ENCODE results near the gene TMA7B. TPM values are rescaled to one million over a fixed set of nuclear protein-coding genes. Genes with fewer than 3 reads are reported as not detected.

TMA7B gene
- total RNA-seq, 2 donors from 2014 or later = 4.6 TPM; not detected in 1

DNA sequence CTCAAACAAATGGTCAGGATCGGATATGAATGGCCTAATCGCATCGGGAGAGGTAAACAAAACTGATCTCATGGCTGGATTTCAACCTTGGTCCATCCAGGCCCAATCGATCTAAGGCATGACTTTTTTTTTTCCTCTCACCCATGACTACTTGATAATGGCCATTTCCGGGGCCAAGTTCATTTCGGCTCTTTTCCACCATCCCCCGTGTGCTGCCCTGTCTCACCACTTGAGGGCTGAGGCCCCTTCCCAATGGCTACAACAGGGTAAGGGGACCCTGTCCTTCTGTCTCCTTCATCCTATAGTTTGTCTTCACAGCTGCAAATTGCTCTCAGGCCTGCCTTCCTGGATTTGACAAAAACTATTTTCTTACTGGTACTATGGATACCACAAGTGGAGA, 32.7 kb upstream of the TMA7B start:
- Histone ChIP-seq H3K4me3 (no peak overlapping the region), H3K27ac (no peak overlapping the region), H3K27me3 (replicated peaks; ENCODE audit: insufficient read depth) (no peaks in the 10 kb centered on the region), H3K9me3 (no peaks in the 10 kb centered on the region), H3K4me1 (ENCODE audit: control insufficient read depth in 1 of 2, low read depth in 2 of 2) (no peaks in the 10 kb centered on the region), H3K36me3 (no peaks in the 10 kb centered on the region)
- no peak for ATAC-seq (ENCODE audit: insufficient number of reproducible peaks, low FRiP score, low read depth)
- TF ChIP-seq, protein P1, sequence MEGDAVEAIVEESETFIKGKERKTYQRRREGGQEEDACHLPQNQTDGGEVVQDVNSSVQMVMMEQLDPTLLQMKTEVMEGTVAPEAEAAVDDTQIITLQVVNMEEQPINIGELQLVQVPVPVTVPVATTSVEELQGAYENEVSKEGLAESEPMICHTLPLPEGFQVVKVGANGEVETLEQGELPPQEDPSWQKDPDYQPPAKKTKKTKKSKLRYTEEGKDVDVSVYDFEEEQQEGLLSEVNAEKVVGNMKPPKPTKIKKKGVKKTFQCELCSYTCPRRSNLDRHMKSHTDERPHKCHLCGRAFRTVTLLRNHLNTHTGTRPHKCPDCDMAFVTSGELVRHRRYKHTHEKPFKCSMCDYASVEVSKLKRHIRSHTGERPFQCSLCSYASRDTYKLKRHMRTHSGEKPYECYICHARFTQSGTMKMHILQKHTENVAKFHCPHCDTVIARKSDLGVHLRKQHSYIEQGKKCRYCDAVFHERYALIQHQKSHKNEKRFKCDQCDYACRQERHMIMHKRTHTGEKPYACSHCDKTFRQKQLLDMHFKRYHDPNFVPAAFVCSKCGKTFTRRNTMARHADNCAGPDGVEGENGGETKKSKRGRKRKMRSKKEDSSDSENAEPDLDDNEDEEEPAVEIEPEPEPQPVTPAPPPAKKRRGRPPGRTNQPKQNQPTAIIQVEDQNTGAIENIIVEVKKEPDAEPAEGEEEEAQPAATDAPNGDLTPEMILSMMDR (IDR thresholded peaks at IDR 0.05) = no peak
- DNase-seq (ENCODE audit: low spot score) = no peak

DNA sequence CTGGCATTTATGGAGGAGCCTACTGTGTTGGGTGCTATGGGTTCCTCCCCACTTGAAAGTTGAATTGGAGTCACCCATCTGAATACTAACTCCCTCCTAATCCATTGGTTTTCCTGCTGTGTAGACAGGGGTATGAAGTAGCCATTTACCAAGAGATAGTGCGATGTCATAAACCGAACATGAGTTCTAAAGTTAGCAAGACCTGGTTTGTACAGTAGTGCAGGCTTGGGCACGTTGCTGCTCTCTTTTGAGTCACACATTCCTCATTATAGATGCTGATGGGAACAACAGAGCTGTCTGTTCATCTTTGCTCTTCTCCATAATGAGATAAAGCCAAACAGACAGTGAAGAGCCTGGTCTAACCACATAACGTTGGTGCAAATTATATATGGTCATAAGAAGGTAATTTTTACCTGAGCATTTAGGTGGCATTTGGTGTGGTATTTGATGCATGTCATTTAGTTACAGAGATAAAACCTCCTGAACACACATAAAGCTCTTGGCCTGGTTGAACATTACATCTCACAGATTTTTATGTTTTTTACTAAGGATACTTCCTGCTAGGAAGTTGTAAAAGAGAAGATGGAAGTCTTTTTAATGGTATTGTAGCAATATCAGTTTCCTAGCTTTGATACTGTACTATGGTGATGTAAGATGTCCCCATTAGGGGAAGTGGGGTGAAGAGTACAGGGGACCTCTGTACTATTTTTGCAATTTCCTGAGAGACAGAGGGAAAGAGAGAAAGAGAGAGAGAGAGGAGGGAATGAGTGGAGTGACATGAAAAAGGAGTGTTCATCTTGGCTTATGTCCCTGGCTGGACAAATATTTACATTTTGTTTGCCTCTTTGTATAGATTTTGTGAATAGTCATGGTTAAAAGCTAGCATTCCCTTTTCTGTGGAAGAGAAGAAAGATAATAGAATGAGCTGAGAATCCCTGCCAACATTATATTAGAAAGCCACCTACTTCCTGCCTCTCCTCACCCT, 31.4 kb upstream of the TMA7B start:
- TF ChIP-seq, protein P1 (IDR thresholded peaks at IDR 0.05) = no peak
- Histone ChIP-seq H3K4me1 (ENCODE audit: control insufficient read depth in 1 of 2, low read depth in 2 of 2) (no peaks in the 10 kb centered on the region), H3K9me3 (no peaks in the 10 kb centered on the region), H3K27me3 (replicated peaks; ENCODE audit: insufficient read depth) (no peaks in the 10 kb centered on the region), H3K27ac (no peak overlapping the region), H3K4me3 (no peak overlapping the region), H3K36me3 (no peaks in the 10 kb centered on the region)
- no peak for DNase-seq (ENCODE audit: low spot score)
- no peak for ATAC-seq (ENCODE audit: insufficient number of reproducible peaks, low FRiP score, low read depth)

DNA sequence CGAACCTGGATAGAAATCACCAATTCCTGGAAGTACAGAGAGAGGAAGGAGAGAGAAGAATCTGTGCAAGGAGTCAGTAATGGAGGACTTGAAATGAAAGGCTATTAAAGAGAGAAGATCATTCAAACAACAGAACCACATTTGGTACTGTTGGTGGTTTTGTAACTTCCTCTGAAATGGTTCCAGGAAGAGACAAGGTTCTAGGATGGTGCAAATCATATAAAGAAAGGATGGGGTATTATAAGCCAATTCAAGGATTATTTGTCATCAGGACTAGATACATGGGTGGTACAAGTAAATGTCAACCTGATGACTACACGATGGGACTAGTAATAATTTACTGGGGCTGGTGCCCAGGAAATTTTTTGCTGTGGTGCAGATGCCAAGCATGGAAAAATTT, 28.9 kb upstream of the TMA7B start:
- Histone ChIP-seq H3K36me3 (no peaks in the 10 kb centered on the region), H3K4me1 (ENCODE audit: control insufficient read depth in 1 of 2, low read depth in 2 of 2) (no peaks in the 10 kb centered on the region), H3K9me3 (no peaks in the 10 kb centered on the region), H3K4me3 (no peak overlapping the region), H3K27ac (no peak overlapping the region), H3K27me3 (replicated peaks; ENCODE audit: insufficient read depth) (no peaks in the 10 kb centered on the region)
- TF ChIP-seq, protein P1 (IDR thresholded peaks at IDR 0.05) = no peak
- ATAC-seq (ENCODE audit: insufficient number of reproducible peaks, low FRiP score, low read depth) (no peak), DNase-seq (ENCODE audit: low spot score) (no peak)

DNA sequence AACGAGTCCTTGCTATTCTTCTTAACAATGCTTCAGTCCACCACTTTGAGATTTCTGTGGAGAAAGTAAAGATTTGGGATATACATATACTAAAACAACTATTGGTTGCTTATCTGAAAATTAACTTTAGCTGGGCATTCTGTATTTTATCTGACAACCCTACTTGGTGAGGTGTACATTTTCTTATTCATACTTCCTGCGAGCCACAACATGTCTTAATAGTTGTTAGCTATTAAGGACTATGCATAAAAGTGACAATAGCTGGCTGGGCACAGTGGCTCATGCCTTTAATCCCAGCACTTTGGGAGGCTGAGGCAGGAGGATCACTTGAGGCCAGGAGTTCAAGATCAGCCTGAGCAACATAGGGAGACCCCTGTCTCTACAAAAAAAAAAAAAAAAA, 28.0 kb upstream of the TMA7B start:
- H3K36me3 ChIP-seq = no peaks in the 10 kb centered on the region
- TF ChIP-seq, protein P1 (IDR thresholded peaks at IDR 0.05) = no peak
- no peaks in the 10 kb centered on the region for H3K27me3 ChIP-seq (replicated peaks; ENCODE audit: insufficient read depth)
- no peak overlapping the region for H3K4me3 ChIP-seq
- no peaks in the 10 kb centered on the region for H3K9me3 ChIP-seq
- H3K27ac ChIP-seq = no peak overlapping the region
- ATAC-seq (ENCODE audit: insufficient number of reproducible peaks, low FRiP score, low read depth) (no peak), DNase-seq (ENCODE audit: low spot score) (no peak)
- no peaks in the 10 kb centered on the region for H3K4me1 ChIP-seq (ENCODE audit: control insufficient read depth in 1 of 2, low read depth in 2 of 2)

DNA sequence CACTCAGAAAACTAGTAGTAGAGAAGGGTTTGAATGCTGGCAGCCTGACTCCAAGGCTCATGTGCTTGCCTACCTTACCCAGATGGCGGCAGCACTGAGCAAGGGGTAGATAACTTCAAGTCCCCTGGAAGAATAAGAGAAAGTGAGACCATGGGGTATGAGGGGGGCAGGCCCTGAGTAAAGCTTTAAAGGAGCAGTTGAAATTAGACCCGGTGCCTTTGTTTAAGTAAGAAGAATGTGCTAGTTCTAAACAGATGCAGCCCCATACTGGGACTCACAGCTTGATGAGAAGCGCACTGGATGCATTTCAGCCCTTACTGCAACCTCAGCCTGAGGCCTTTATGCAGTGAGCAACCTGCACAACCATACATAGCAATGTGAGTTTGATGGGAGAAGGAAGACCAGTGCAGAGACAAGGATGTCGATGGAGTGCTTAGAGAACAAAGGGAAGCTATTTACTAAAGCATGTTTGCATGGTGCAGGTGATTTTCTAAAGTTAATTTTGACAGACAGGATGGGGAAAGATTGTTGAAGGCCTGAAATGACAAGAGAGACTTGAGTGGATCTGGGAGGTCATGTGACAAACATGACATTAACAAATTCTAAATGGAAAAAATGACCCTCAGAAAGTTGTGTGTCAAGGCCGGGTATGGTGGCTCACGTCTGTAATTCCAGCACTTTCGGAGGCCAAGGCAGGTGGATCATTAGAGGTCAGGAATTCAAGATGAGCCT, 27.1 kb upstream of the TMA7B start:
- no peaks in the 10 kb centered on the region for H3K4me1 ChIP-seq (ENCODE audit: control insufficient read depth in 1 of 2, low read depth in 2 of 2)
- H3K27me3 ChIP-seq (replicated peaks; ENCODE audit: insufficient read depth) = no peaks in the 10 kb centered on the region
- no peak overlapping the region for H3K27ac ChIP-seq
- no peak for ATAC-seq (ENCODE audit: insufficient number of reproducible peaks, low FRiP score, low read depth)
- TF ChIP-seq, protein P1 (IDR thresholded peaks at IDR 0.05) = no peak
- H3K9me3 ChIP-seq = no peaks in the 10 kb centered on the region
- H3K36me3 ChIP-seq = no peaks in the 10 kb centered on the region
- no peak overlapping the region for H3K4me3 ChIP-seq
- DNase-seq (ENCODE audit: low spot score) = no peak
